Mesenchymal stem cell (in vitro differentiated cells and primary cell): ENCODE data around the gene GRAMD4.
"Not testable (repeated sequence)": the region's sequence is repeated elsewhere in the genome, so short reads cannot be mapped to it uniquely, and the experiment has no call there.

ENCODE experiments used
- DNase-seq: peaks from one replicate; pipeline ENCODE4 v3.0.0-alpha.2; 2013
- H2AFZ ChIP-seq: one replicate; pipeline ENCODE4 v1.6.1; 2013; ENCODE audit warnings: low read depth, mild to moderate bottlenecking, control low read depth, inconsistent platforms, low read length, moderate library complexity
- H2AK5ac ChIP-seq: 2 replicates; pipeline ENCODE4 v1.6.1; 2013; ENCODE audit warnings: low read length, moderate library complexity, mild to moderate bottlenecking, inconsistent platforms; ENCODE audit not compliant: severe bottlenecking
- H2BK120ac ChIP-seq: one replicate; pipeline ENCODE4 v1.6.1; 2013; ENCODE audit warnings: low read depth, mild to moderate bottlenecking, inconsistent platforms, low read length, moderate library complexity
- H2BK12ac ChIP-seq, 2 experiments: one replicate each; pipeline ENCODE4 v1.6.1; 2013; ENCODE audit warnings: inconsistent platforms in 2 of 2, low read length in 2 of 2, mild to moderate bottlenecking in 2 of 2, moderate library complexity in 2 of 2, control low read depth in 1 of 2
- H2BK15ac ChIP-seq: one replicate; pipeline ENCODE4 v1.6.1; 2013; ENCODE audit warnings: mild to moderate bottlenecking, low read depth, inconsistent platforms; ENCODE audit not compliant: poor library complexity, severe bottlenecking
- H2BK5ac ChIP-seq: 2 replicates; pipeline ENCODE4 v1.6.1; 2013; ENCODE audit warnings: low read depth, mild to moderate bottlenecking, low read length, control low read depth, inconsistent platforms; ENCODE audit not compliant: poor library complexity, severe bottlenecking
- H3K14ac ChIP-seq, 2 experiments: one replicate each; pipeline ENCODE4 v1.6.1; 2013; ENCODE audit warnings: inconsistent platforms in 2 of 2, low read length in 2 of 2, control low read depth in 1 of 2, mild to moderate bottlenecking in 1 of 2, moderate library complexity in 1 of 2
- H3K18ac ChIP-seq, 2 experiments: one replicate each; pipeline ENCODE4 v1.6.1; 2013; ENCODE audit warnings: inconsistent platforms in 2 of 2, low read length in 2 of 2, control low read depth in 1 of 2, low read depth in 1 of 2, mild to moderate bottlenecking in 1 of 2
- H3K23ac ChIP-seq, 2 experiments: one replicate each; pipeline ENCODE4 v1.6.1; 2013; ENCODE audit warnings: inconsistent platforms in 2 of 2, low read length in 2 of 2, mild to moderate bottlenecking in 2 of 2, moderate library complexity in 2 of 2, control low read depth in 1 of 2
- H3K27ac ChIP-seq: 2 replicates; pipeline ENCODE4 v1.5.1; 2013; ENCODE audit warnings: mild to moderate bottlenecking, moderate library complexity, low read length, control low read depth, inconsistent platforms; ENCODE audit not compliant: poor library complexity, severe bottlenecking
- H3K27me3 ChIP-seq, 2 experiments: 2 replicates each; pipeline versions ENCODE4 v1.6.1 to v1.7.0; 2013; ENCODE audit warnings: low read length in 2 of 2, mild to moderate bottlenecking in 2 of 2, moderate library complexity in 2 of 2, control low read depth in 1 of 2, inconsistent platforms in 1 of 2; ENCODE audit not compliant: control insufficient read depth in 1 of 2, insufficient read depth in 1 of 2
- H3K36me3 ChIP-seq, 2 experiments: 2 replicates each; pipeline versions ENCODE4 v1.6.1 to v1.7.0; 2013; ENCODE audit warnings: low read length in 2 of 2, control low read depth in 1 of 2, inconsistent platforms in 1 of 2, low read depth in 1 of 2, mild to moderate bottlenecking in 1 of 2; ENCODE audit not compliant: insufficient read depth in 2 of 2, control insufficient read depth in 1 of 2
- H3K4ac ChIP-seq, 2 experiments: one replicate each; pipeline ENCODE4 v1.6.1; 2013; ENCODE audit warnings: inconsistent platforms in 2 of 2, low read length in 2 of 2, mild to moderate bottlenecking in 2 of 2, moderate library complexity in 2 of 2, control low read depth in 1 of 2, low read depth in 1 of 2
- H3K4me1 ChIP-seq: 2 replicates; pipeline ENCODE4 v1.6.1; 2013; ENCODE audit warnings: low read depth, low read length, control low read depth; ENCODE audit not compliant: control insufficient read depth, insufficient read depth
- H3K4me2 ChIP-seq: 2 replicates; pipeline ENCODE4 v1.6.1; 2013; ENCODE audit warnings: low read length, mild to moderate bottlenecking, inconsistent platforms; ENCODE audit not compliant: poor library complexity, severe bottlenecking
- H3K4me3 ChIP-seq, 2 experiments: 2 replicates each; pipeline versions ENCODE4 v1.5.1 to v1.7.0; 2013; ENCODE audit warnings: low read length in 2 of 2, mild to moderate bottlenecking in 2 of 2, control low read depth in 1 of 2, low read depth in 1 of 2; ENCODE audit not compliant: insufficient read depth in 1 of 2
- H3K79me1 ChIP-seq: replicated peaks from 2 replicates; pipeline ENCODE4 v1.6.1; 2013; ENCODE audit warnings: mild to moderate bottlenecking, control low read depth, low read length, inconsistent platforms; ENCODE audit not compliant: poor library complexity, severe bottlenecking
- H3K9ac ChIP-seq: 2 replicates; pipeline ENCODE4 v1.7.0; 2013; ENCODE audit warnings: mild to moderate bottlenecking, low read length, moderate library complexity
- H3K9me3 ChIP-seq: 2 replicates; pipeline ENCODE4 v1.7.0; 2013; ENCODE audit warnings: mild to moderate bottlenecking, low read length; ENCODE audit not compliant: control insufficient read depth
- H4K8ac ChIP-seq: one replicate; pipeline ENCODE4 v1.6.1; 2013; ENCODE audit warnings: inconsistent platforms, mild to moderate bottlenecking, low read length, moderate library complexity
- H4K91ac ChIP-seq: one replicate; pipeline ENCODE4 v1.6.1; 2013; ENCODE audit warnings: mild to moderate bottlenecking, low read length, inconsistent platforms
- WGBS: methylation state at CpG from one replicate; pipeline ENCODE4 v1.1.7; 2013; ENCODE audit warnings: mixed read lengths; 5-methylcytosine and 5-hydroxymethylcytosine counted together

Gene GRAMD4

DNA sequence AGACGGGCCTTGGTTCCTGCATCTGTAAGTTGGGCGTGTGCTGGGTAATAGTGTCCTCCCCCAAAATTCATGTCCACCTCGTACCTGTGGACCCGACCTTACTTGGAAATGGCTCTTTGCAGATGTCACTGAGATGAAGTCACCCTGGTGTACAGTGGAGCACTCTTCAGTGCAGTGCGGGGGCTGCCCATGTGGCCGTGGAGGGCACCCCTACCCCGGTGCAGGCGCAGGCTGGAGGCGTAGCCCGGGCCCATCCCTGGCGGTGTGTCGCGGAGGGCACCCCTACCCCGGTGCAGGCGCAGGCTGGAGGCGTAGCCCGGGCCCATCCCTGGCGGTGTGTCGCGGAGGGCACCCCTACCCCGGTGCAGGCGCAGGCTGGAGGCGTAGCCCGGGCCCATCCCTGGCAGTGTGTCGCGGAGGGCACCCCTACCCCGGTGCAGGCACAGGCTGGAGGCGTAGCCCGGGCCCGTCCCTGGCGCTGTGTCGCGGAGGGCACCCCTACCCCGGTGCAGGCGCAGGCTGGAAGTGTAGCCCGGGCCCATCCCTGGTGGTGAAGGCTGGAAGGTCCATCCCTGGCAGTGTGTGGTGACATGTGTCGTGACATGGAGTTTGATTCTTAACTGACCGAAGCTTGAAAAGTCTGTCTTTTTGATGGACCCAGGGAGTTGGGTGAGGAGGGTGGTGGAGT is 1.2 kb downstream of the GRAMD4 start:
- H3K4me2 ChIP-seq, H4K91ac ChIP-seq, H2AFZ ChIP-seq, H3K23ac ChIP-seq, H3K9me3 ChIP-seq, DNase-seq, H3K14ac ChIP-seq, H3K9ac ChIP-seq, H2BK12ac ChIP-seq, H2BK120ac ChIP-seq, H3K27me3 ChIP-seq, H3K4ac ChIP-seq, H2AK5ac ChIP-seq, H3K18ac ChIP-seq, H2BK5ac ChIP-seq, H3K27ac ChIP-seq, H2BK15ac ChIP-seq, H3K4me3 ChIP-seq, H4K8ac ChIP-seq: not testable (repeated sequence)
- Histone ChIP-seq H3K79me1 (peaks cover 49% of the 10 kb centered on the region), H3K4me1 (peaks cover 44% of the 10 kb centered on the region), H3K36me3 (peaks cover 0 to 19% of the 10 kb centered on the region in 2 experiments)
- WGBS = 96% methylated on average over 22 of the region's 38 CpGs

DNA sequence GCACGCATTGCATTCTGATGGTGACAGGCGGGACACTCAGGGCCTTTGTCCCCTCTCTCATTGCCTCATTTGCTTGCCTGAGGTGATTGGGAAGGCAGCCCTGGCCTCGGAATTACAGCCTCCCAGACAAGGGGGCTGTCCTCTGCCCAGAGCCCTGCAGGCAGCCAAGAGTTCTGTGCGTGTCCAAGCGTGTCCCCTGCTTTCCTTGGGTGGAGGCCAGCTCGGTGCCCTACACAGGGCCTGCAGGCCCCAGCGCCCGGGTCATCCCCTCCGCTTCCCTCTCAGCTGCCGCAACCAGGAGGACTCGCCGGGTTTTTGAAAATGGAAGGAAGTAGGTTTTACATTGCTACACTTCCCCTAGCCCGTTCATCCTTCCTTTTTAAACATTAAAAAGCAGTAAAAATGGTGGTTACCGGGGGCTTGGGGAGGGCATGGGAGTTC is 1.9 kb downstream of the GRAMD4 start:
- Histone ChIP-seq H3K4me2 (no peak overlapping the region), H4K8ac (no peak overlapping the region), H3K27ac (no peak overlapping the region), H3K27me3 (no peaks in the 10 kb centered on the region), H3K36me3 (peaks cover 3 to 24% of the 10 kb centered on the region in 2 experiments), H2BK120ac (no peak overlapping the region), H3K23ac (no peak overlapping the region), H3K4me3 (no peak overlapping the region), H2BK5ac (no peak overlapping the region), H3K4me1 (peaks cover 46% of the 10 kb centered on the region), H3K9ac (no peak overlapping the region), H3K18ac (no peak overlapping the region), H3K14ac (no peak overlapping the region), H2BK15ac (no peak overlapping the region), H3K4ac (no peak overlapping the region), H2AFZ (no peak overlapping the region), H4K91ac (no peak overlapping the region), H3K9me3 (no peaks in the 10 kb centered on the region), H2BK12ac (no peak overlapping the region), H2AK5ac (no peak overlapping the region), H3K79me1 (peaks cover 53% of the 10 kb centered on the region)
- 96% methylated on average over 6 of the region's 14 CpGs for WGBS
- no peak for DNase-seq

GRCh38 chr22:46625113-46625842 is 5.1 kb downstream of the GRAMD4 start:
- Histone ChIP-seq H3K9ac (no peak overlapping the region), H4K8ac (peak overlapping the region; percentile 12), H3K14ac (no peak overlapping the region), H3K27ac (no peak overlapping the region), H3K27me3 (no peaks in the 10 kb centered on the region), H2BK5ac (no peak overlapping the region), H3K4ac (no peak overlapping the region), H2BK12ac (no peak overlapping the region), H3K23ac (no peak overlapping the region), H3K36me3 (peaks cover 4 to 31% of the 10 kb centered on the region in 2 experiments), H3K9me3 (no peaks in the 10 kb centered on the region), H3K4me3 (no peak overlapping the region), H3K18ac (peak overlapping the region in 1 of 2 experiments; percentile 42), H3K79me1 (peaks cover 43% of the 10 kb centered on the region), H2BK15ac (no peak overlapping the region), H2AK5ac (no peak overlapping the region), H4K91ac (peak overlapping the region; percentile 18), H3K4me1 (peaks cover 23% of the 10 kb centered on the region), H3K4me2 (no peak overlapping the region), H2BK120ac (no peak overlapping the region), H2AFZ (no peak overlapping the region)
- 93% methylated on average over 20 of the region's 20 CpGs for WGBS
- no peak for DNase-seq

DNA sequence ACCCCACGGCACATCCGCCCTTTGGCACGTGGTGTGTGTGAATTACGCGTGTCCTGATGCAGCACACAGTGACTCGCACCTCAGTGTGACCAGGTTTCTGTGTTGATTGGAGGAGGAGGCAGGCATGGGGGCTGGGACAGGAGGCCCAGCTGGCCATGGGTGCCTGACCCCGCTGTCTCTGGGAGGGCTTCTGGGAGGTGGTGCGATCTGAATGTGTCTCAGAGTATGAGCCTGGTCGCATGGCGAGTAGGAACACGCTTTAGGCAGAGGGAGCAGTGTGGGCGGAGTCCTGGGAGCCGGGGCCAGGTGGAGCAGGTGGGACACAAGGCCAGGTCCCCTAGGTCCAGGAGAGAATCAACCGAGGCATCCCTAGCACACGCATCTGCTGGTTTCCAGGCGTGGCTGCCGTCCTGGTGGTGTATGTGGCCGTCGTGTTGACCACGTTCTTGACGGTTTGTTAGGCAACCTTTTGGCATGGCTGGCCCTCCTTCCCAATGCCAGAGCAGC is 5.7 kb downstream of the GRAMD4 start:
- Histone ChIP-seq H3K14ac (peak overlapping the region in 1 of 2 experiments; percentile 28), H3K4me1 (peaks cover 23% of the 10 kb centered on the region), H3K4ac (no peak overlapping the region), H2BK120ac (no peak overlapping the region), H3K9me3 (no peaks in the 10 kb centered on the region), H3K36me3 (peaks cover 4 to 37% of the 10 kb centered on the region in 2 experiments), H3K27ac (no peak overlapping the region), H4K8ac (peak overlapping the region; percentile 12), H3K23ac (no peak overlapping the region), H2AFZ (no peak overlapping the region), H3K27me3 (no peaks in the 10 kb centered on the region), H2BK15ac (no peak overlapping the region), H3K4me3 (no peak overlapping the region), H3K9ac (no peak overlapping the region), H3K79me1 (peaks cover 41% of the 10 kb centered on the region), H2AK5ac (no peak overlapping the region), H4K91ac (peak overlapping the region; percentile 18), H2BK12ac (no peak overlapping the region), H3K4me2 (no peak overlapping the region), H2BK5ac (no peak overlapping the region), H3K18ac (peak overlapping the region in 1 of 2 experiments; percentile 42)
- DNase-seq = no peak
- 93% methylated on average over 21 of the region's 21 CpGs for WGBS
